Neural cell (in vitro differentiated cells): ENCODE results near the gene TPR. TPM values are rescaled to one million over a fixed set of nuclear protein-coding genes. Genes with fewer than 3 reads are reported as not detected.
A peak's percentile ranks its signal among the peaks of the same experiment; 100 is the strongest.
"Not testable (repeated sequence)": the region's sequence is repeated elsewhere in the genome, so short reads cannot be mapped to it uniquely, and the experiment has no call there.

Experiments
- H2AFZ ChIP-seq: fragments of 200-600, 300-800 bp; sonication (generic), shearing (Covaris generic); 2 replicates; pipeline ENCODE4 v1.6.0; 2014; ENCODE audit warnings: low read depth, mild to moderate bottlenecking, antibody characterized with exemption, low read length, moderate library complexity
- H3F3A ChIP-seq: fragments of 200-600 bp; shearing (Covaris generic); 2 replicates; pipeline ENCODE4 v1.6.1; 2016; ENCODE audit warnings: mild to moderate bottlenecking, moderate library complexity, mixed read lengths, antibody characterized with exemption, low read length; ENCODE audit not compliant: insufficient read depth, poor library complexity, severe bottlenecking
- H3K27ac ChIP-seq: fragments of 200-600, 300-800 bp; sonication (generic), shearing (Covaris generic); 2 replicates; pipeline ENCODE4 v1.5.1; 2014; ENCODE audit warnings: mild to moderate bottlenecking, low read length, moderate library complexity
- H3K27me3 ChIP-seq: fragments of 300-800, 200-600 bp; sonication (generic), shearing (Covaris generic); 2 replicates; pipeline ENCODE4 v1.6.0; 2014; ENCODE audit warnings: mild to moderate bottlenecking, low read depth, low read length, moderate library complexity; ENCODE audit not compliant: insufficient read depth
- H3K36me3 ChIP-seq: fragments of 300-800, 200-600 bp; sonication (generic), shearing (Covaris generic); 2 replicates; pipeline ENCODE4 v1.5.1; 2014; ENCODE audit warnings: mild to moderate bottlenecking, antibody characterized with exemption, low read length, moderate library complexity; ENCODE audit not compliant: insufficient read depth
- H3K4me2 ChIP-seq: fragments of 300-800, 200-600 bp; sonication (generic), shearing (Covaris generic); 2 replicates; pipeline ENCODE4 v1.6.0; 2014; ENCODE audit warnings: mild to moderate bottlenecking, low read length
- H3K4me3 ChIP-seq: fragments of 300-800, 200-600 bp; sonication (generic), shearing (Covaris generic); 2 replicates; pipeline ENCODE4 v1.5.1; 2014; ENCODE audit warnings: mild to moderate bottlenecking, low read length, moderate library complexity
- H3K79me2 ChIP-seq: fragments of 200-600 bp; shearing (Covaris generic); replicated peaks from 2 replicates; pipeline ENCODE4 v1.6.0; 2014; ENCODE audit warnings: mild to moderate bottlenecking, low read length, moderate library complexity; ENCODE audit not compliant: insufficient read depth
- H3K9ac ChIP-seq: fragments of 300-800, 200-600 bp; sonication (generic), shearing (Covaris generic); 2 replicates; pipeline ENCODE4 v1.6.1; 2016; ENCODE audit warnings: mild to moderate bottlenecking, low read length, mixed read lengths
- H3K9me2 ChIP-seq: fragments of 200-600 bp; shearing (Covaris generic); 2 replicates; pipeline ENCODE4 v1.6.1; 2016; ENCODE audit warnings: mild to moderate bottlenecking, low read length, mixed read lengths; ENCODE audit not compliant: insufficient read depth
- H3K9me3 ChIP-seq: fragments of 200-600, 300-800 bp; sonication (generic), shearing (Covaris generic); 2 replicates; pipeline ENCODE4 v1.6.1; 2016; ENCODE audit warnings: mild to moderate bottlenecking, mixed run types, low read length, moderate library complexity, mixed read lengths
- H4K20me1 ChIP-seq: fragments of 200-600 bp; shearing (Covaris generic); 2 replicates; pipeline ENCODE4 v1.6.1; 2016; ENCODE audit warnings: mild to moderate bottlenecking, mixed run types; ENCODE audit not compliant: insufficient read depth
- EP300 ChIP-seq: fragments of 450-650 bp; conservative IDR thresholded peaks from 2 replicates; pipeline ENCODE4 v1.6.1; 2014; ENCODE audit warnings: antibody characterized with exemption, mild to moderate bottlenecking, moderate library complexity; ENCODE audit not compliant: poor library complexity, severe bottlenecking
- MXI1 ChIP-seq: fragments of 450-650 bp; conservative IDR thresholded peaks from 2 replicates; pipeline ENCODE4 v1.6.1; 2014; ENCODE audit warnings: antibody characterized with exemption, mild to moderate bottlenecking; ENCODE audit not compliant: poor library complexity, severe bottlenecking
- RAD21 ChIP-seq: fragments of 450-650 bp; conservative IDR thresholded peaks from 2 replicates; pipeline ENCODE4 v1.6.1; 2014; ENCODE audit warnings: antibody characterized with exemption, mild to moderate bottlenecking, moderate library complexity
- SMC3 ChIP-seq: fragments of 450-650 bp; conservative IDR thresholded peaks from 2 replicates; pipeline ENCODE4 v1.6.1; 2014; ENCODE audit warnings: antibody characterized with exemption, mild to moderate bottlenecking, moderate library complexity; ENCODE audit not compliant: poor library complexity
- TAF1 ChIP-seq: IDR thresholded peaks from 2 replicates; pipeline ENCODE4 v1.6.1; 2012; ENCODE audit warnings: low read depth
- polyA plus RNA-seq: library from polyadenylated mRNA; depleted of rRNA; stranded (reverse); fragments of >200 nt; gene quantifications from 2 replicates; pipeline ENCODE4 v1.2.3, GENCODE V29; 2014
- TF ChIP-seq, protein P1 (sequence below): fragments of 450-650 bp; IDR thresholded peaks from 2 replicates; pipeline ENCODE4 v1.5.1; 2014; ENCODE audit warnings: antibody characterized with exemption, mild to moderate bottlenecking, moderate library complexity; ENCODE audit not compliant: poor library complexity, severe bottlenecking
- TF ChIP-seq, protein P2 (sequence below): IDR thresholded peaks from 2 replicates; pipeline ENCODE4 v1.6.1; 2012; ENCODE audit warnings: borderline replicate concordance

TPR gene
- polyA plus RNA-seq, 1 donor from 2014 or later: 91.2 TPM

GRCh38 chr1:186404454-186405051 lies 29.5 kb upstream of the TPR start:
- Histone ChIP-seq H3K27me3 (no peaks in the 10 kb centered on the region), H3K9me2 (no peaks in the 10 kb centered on the region), H2AFZ (no peak overlapping the region), H3K9ac (no peak overlapping the region), H4K20me1 (no peaks in the 10 kb centered on the region), H3K4me2 (no peak overlapping the region), H3F3A (no peaks in the 10 kb centered on the region), H3K36me3 (peaks cover 4% of the 10 kb centered on the region), H3K4me3 (no peak overlapping the region), H3K9me3 (no peaks in the 10 kb centered on the region), H3K79me2 (no peaks in the 10 kb centered on the region), H3K27ac (no peak overlapping the region)
- peak; percentile 68 for TF ChIP-seq RAD21
- TF ChIP-seq EP300: no peak
- TF ChIP-seq SMC3: peak; percentile 67
- TF ChIP-seq, protein P1, sequence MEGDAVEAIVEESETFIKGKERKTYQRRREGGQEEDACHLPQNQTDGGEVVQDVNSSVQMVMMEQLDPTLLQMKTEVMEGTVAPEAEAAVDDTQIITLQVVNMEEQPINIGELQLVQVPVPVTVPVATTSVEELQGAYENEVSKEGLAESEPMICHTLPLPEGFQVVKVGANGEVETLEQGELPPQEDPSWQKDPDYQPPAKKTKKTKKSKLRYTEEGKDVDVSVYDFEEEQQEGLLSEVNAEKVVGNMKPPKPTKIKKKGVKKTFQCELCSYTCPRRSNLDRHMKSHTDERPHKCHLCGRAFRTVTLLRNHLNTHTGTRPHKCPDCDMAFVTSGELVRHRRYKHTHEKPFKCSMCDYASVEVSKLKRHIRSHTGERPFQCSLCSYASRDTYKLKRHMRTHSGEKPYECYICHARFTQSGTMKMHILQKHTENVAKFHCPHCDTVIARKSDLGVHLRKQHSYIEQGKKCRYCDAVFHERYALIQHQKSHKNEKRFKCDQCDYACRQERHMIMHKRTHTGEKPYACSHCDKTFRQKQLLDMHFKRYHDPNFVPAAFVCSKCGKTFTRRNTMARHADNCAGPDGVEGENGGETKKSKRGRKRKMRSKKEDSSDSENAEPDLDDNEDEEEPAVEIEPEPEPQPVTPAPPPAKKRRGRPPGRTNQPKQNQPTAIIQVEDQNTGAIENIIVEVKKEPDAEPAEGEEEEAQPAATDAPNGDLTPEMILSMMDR: peak; percentile 70

- H3K9me3 ChIP-seq: no peaks in the 10 kb centered on the region
- no peaks in the 10 kb centered on the region for H3K27me3 ChIP-seq
- H3K36me3 ChIP-seq: peaks cover 4% of the 10 kb centered on the region
- H3K4me3 ChIP-seq: no peak overlapping the region
- H4K20me1 ChIP-seq: no peaks in the 10 kb centered on the region
- no peak for TF ChIP-seq TAF1
- no peak for TF ChIP-seq MXI1
- no peak for TF ChIP-seq SMC3
- no peak for TF ChIP-seq EP300
- TF ChIP-seq, protein P2, sequence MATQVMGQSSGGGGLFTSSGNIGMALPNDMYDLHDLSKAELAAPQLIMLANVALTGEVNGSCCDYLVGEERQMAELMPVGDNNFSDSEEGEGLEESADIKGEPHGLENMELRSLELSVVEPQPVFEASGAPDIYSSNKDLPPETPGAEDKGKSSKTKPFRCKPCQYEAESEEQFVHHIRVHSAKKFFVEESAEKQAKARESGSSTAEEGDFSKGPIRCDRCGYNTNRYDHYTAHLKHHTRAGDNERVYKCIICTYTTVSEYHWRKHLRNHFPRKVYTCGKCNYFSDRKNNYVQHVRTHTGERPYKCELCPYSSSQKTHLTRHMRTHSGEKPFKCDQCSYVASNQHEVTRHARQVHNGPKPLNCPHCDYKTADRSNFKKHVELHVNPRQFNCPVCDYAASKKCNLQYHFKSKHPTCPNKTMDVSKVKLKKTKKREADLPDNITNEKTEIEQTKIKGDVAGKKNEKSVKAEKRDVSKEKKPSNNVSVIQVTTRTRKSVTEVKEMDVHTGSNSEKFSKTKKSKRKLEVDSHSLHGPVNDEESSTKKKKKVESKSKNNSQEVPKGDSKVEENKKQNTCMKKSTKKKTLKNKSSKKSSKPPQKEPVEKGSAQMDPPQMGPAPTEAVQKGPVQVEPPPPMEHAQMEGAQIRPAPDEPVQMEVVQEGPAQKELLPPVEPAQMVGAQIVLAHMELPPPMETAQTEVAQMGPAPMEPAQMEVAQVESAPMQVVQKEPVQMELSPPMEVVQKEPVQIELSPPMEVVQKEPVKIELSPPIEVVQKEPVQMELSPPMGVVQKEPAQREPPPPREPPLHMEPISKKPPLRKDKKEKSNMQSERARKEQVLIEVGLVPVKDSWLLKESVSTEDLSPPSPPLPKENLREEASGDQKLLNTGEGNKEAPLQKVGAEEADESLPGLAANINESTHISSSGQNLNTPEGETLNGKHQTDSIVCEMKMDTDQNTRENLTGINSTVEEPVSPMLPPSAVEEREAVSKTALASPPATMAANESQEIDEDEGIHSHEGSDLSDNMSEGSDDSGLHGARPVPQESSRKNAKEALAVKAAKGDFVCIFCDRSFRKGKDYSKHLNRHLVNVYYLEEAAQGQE: no peak
- no peaks in the 10 kb centered on the region for H3K9me2 ChIP-seq
- H3K9ac ChIP-seq: no peak overlapping the region
- H3K79me2 ChIP-seq: no peaks in the 10 kb centered on the region
- no peak overlapping the region for H3K4me2 ChIP-seq
- H2AFZ ChIP-seq: no peak overlapping the region
- no peaks in the 10 kb centered on the region for H3F3A ChIP-seq
- no peak overlapping the region for H3K27ac ChIP-seq
These were observed 28.6 kb upstream of the TPR start for GRCh38 chr1:186403632-186404031.

GRCh38 chr1:186401446-186401845 lies 26.4 kb upstream of the TPR start:
- not testable (repeated sequence) for H2AFZ ChIP-seq, H3K27ac ChIP-seq, H3F3A ChIP-seq, H3K4me2 ChIP-seq, H3K9me3 ChIP-seq, H3K36me3 ChIP-seq, H4K20me1 ChIP-seq, H3K79me2 ChIP-seq, H3K27me3 ChIP-seq, H3K9ac ChIP-seq, H3K4me3 ChIP-seq, H3K9me2 ChIP-seq

GRCh38 chr1:186392711-186393110 lies 17.7 kb upstream of the TPR start:
- not testable (repeated sequence) for H2AFZ ChIP-seq, H3K27me3 ChIP-seq, H3K4me2 ChIP-seq, H3K4me3 ChIP-seq, H3K9me3 ChIP-seq, H3F3A ChIP-seq, H3K9me2 ChIP-seq, H3K79me2 ChIP-seq, H3K36me3 ChIP-seq, H3K9ac ChIP-seq, H3K27ac ChIP-seq, H4K20me1 ChIP-seq
